HG03159 (cell line): Measurements from ENCODE around the gene TMEM108.

Experiments used
- ATAC-seq: cut with Tn5 transposase; IDR thresholded peaks from one replicate; pipeline ENCODE4 v1.9.1; 2021; ENCODE audit warnings: mild to moderate bottlenecking, moderate library complexity; ENCODE audit not compliant: unreplicated experiment

TMEM108 gene

DNA sequence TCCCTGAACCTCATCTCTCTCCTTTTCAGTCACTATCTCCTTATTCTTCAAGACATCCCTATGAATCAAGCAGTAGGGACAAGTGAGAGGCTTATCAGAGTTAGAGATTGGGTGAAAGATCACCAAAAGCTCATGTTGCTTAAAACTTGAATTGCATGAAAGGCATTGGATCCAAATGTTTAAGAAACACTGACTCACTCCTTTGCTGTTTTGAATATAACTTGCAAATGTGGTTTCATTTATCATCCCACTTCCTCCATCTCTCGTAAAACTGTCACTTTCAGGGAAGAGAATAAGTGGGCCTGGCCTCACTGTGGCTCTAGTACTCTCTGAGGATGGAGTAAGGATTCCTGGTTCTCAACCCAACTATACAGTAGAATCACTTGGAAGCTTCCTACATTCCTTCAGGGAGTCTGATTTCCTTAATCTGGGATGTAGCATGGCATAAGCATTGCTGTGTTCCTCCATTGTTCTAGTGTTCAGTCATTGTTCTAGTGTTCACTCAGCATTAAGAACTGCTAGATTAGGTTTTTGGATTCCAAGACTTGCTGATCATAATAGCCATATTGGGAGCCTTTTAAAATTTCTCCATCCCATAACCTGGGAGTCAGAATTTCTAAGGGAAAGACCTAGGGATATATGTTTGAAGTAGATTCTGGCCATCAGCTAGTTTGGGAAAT, 171.8 kb downstream of the TMEM108 start:
- ATAC-seq: no peak

DNA sequence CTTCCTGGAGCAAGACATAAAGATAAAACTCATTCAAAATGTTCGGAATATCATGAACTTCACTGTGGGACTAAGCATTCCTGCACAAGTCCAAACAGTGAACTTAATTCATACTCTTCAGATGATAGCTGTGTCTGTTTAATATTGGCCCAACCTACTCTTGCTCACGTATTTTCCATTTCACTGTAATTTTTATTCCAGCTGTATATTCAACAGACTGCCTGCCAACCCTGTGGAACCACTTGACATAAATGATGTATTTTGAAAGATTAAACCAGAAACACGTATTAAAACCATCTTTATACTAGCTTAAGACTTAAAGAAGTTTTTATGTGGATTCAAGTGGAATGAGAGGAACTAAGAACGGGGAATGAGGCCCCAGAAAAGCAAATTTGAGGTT, 172.5 kb downstream of the TMEM108 start:
- no peak for ATAC-seq

DNA sequence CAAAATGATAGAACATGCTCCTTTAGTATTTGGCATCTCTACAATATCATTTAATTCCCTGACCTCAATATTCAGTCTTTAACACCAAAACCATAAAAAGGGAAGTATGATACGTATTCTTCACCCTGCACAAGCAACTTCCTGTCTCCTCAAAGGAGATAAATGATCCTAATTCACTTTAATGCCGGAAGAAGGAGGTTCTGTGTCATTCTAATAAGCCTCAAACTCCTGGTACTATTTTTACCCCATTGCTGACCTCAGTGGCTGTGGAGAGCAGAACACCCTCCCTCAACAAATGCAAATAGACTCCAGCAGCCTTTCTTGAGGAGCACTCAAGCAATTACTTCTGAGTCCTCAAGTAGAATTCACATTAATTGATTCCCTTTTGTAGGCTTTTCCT, 173.3 kb downstream of the TMEM108 start:
- ATAC-seq: peak; percentile 99

DNA sequence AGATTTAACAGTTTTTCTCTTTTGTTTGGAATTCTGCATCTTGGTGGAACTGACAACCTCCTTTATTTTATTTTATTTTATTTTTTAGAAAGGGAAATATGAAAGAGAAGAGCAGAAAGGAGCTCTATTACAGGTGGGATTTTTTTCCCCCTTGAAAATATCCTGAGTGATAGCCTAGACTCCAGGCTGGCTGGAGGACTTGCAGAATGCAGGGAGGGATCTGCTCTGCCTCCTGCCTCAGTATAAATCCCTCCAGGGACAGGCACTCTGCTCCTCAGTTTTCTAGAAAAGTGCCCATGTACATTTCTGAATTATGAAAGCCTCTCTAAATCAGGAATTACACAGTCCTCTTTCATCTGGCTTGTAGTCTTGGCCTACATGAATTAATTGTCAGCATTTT, 173.7 kb downstream of the TMEM108 start:
- no peak for ATAC-seq

DNA sequence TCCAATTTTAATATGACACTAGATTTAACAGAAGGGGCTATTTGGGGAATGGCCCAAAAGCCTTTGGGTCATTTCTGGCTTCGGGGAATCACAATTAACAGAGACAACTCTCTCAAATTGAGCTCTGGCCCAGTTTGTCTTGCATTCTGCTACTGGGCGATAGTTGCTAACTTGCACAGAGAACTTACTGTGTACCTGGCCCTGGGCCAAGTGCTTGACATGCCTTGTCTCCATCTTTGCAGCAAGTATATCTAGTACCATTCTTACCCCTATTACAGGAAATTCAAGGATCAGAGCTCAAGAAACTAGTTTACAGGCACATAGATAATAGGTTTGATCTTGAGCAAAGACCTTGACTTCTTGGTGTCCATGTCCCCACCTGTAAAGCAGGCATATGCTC, 175.7 kb downstream of the TMEM108 start:
- ATAC-seq: no peak

DNA sequence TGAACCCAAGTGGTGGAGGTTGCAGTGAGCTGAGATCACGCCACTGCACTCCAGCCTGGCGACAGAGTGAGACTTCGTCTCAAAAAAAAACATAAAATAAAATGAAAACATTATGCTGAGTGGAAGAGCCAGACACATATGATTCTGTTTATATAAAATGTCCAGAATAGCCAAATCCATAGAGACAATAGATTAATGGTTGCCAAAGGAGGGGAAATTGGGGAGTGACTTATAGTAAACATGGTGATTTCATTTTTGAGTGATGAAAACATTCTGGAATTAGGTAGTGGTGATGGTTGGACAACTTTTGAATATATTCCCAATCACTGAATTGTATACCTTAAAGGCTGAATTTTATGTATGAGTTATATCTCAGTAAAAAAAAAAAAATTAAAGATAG, 189.6 kb downstream of the TMEM108 start:
- no peak for ATAC-seq

DNA sequence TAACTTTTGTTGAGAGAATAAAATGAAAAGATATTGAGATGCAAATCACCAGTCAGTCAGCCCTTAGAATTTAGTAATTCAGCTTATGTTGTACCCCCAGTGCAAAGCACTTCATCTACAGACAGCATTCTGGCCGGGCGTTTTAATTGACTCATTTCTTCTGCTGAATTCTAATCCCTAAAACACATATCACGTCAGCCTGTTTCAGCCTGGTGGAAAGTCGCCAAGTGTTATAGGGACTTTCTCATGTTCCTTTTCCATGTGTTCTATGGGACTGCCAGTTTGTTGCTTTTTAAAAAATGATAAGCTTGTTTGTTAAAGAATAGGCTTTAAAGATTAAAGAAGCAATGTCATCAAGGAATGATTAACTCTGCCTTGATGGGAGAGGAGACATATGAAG, 192.0 kb downstream of the TMEM108 start:
- no peak for ATAC-seq

DNA sequence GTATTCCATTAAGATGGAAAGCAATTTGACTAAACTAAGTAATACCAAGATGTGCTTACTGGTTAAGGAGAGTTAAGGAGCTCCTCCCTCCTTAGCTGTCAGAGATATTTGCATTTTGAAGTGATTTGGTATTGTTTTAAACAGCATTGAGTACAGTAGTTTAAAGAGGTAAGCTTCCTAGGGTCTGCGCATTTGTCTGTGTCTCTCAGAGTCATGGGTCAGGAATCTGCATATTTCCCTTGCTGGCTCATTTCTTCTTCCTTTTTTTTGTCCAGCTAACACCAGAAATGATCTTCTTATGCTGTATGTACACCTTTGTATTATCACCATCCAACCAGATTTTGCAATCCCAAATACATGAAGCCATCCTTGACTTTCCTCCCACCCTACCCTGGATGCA, 198.7 kb downstream of the TMEM108 start:
- no peak for ATAC-seq

DNA sequence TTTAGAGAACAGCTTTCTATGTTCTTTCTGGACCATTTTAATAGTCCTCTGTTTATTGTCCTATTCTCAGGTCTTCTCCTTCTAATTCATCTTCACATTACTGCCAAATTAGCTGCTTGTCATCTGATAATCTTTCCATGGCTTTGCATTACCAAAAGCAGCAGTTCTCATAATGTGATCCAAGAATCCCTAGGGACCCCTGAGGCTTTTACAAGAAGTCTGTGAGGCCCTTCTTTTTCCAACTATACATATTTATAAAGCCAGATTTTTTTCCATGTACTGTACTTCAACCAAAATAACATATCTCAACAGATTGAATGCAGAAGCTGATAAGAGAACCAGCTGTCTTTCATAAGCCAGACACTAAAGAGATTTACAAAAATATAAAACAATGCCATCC, 199.2 kb downstream of the TMEM108 start:
- ATAC-seq: no peak

DNA sequence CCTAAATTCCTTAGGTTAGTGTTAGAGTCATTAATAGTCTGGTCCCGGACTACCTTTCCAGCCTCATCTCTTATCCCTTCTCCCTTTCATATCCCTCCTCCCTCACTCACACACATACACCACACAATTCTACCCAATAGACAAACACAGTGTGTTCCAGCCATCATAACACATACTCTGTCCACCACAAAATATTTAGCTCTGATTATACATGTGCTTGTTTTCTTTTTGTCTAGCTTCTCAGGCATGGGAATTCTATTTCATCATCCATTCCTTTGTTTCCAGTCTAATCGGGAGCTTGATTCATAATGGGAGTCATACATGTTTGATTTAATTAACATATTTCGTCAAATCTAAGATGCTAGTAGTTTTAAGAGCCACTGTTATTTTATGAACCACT, 199.8 kb downstream of the TMEM108 start:
- ATAC-seq: no peak

DNA sequence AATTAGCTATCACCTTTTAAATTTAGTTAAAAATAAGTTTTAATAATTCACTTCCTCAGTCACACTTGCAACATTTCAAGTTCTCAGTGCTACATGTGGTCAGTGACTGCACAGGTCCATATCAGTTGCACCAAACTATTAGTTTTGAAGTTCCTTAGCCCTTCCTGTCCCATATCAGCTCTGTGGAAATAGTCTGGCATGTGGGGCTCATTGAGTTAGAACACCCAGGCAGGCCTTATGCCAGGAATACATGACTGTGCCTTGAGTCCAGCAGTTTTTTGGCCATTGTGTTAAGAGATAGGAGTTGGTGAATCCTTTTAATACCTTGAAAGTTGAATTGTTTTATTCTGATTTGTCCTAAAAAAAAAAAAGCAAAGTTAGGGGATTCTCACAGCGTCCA, 207.9 kb downstream of the TMEM108 start:
- no peak for ATAC-seq

DNA sequence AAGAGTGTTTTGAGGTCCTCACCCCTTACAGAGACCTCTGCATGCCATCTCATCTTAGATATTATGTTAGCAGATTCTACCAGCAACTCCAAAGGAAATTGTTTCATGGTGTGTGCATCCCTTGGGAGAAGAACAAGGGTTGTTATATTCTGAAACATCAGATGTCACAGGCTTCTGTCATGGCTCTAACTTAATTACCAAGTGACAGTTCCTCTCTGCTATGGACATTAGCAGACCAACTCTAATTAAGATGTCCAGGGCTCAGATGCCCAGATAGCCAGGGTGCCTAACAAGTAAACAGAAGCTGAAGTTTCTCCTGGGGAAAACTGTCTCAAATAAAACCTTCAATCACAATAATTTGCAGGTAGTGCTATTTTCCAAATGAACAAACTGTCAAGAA, 208.6 kb downstream of the TMEM108 start:
- no peak for ATAC-seq

DNA sequence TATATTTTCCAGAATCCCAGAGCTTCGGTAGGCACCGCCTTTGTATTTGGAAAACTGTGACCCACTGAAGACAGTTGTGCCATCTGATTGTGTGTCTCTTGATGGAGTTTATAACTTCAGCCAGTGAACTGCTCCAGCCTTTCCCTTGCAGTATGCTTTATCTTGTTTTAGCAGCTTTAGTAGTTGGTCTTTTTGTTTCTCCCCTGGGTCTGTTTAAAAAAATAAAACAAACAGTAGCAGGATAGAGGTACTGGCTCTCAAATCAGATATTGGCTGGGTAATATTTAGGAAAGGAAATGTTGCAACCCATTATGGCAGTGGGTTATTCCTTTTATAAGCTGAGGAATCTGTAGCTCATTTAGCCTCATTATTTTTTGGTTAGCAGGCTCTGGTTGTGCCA, 210.2 kb downstream of the TMEM108 start:
- ATAC-seq: no peak

DNA sequence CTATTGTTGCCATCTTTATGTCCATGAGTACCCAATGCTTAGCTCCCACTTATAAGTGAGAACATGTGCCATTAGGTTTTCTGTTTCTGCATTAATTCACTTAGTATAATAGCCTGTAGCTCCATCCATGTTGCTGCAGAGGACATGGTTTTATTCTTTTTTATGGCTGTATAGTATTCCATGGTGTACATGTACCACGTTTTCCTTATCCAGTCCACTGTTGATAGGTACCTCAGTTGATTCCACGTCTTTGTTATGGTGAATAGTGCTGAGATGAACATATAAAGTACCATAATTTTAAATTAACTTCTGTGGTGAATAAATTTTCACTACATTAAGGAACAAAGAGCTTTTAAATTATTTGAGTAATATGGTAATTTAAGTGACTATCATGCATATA, 211.3 kb downstream of the TMEM108 start:
- ATAC-seq: no peak

DNA sequence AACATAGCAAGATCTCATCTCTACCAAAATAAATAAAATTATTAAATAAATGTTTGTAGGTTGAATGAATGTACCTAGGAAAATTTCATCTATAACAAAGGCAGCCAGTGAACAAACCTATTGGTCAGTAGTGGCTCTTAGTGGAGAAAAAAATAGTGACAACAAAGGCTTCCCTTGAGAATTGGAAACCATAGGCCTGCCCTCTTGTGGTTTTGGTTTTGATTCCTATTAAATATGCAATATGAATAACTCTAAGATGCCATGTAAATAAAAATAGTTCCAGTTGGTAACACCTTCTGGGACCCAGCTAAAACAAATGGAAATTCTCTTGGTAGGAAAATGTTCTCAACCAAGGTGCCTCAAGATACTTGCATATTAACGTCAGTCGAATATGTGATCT, 216.0 kb downstream of the TMEM108 start:
- ATAC-seq: no peak

DNA sequence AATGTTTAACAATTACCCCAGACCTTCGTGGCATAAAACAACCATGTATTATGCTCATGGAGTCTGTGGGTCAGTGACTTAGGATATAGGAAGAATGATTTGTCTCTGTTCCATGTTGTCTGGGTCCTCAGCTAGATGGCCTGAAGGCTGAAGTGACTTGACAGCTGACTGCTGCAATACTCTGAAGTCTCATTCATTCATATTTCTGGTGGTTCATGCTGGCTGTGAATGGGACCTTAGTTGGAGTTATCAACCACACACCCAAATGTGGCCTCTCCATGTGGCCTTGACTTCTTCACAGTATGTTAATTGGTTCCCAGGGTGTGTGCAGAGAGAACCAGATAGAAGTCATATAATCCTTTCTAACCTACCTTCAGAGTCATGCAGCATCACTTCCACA, 216.5 kb downstream of the TMEM108 start:
- no peak for ATAC-seq

DNA sequence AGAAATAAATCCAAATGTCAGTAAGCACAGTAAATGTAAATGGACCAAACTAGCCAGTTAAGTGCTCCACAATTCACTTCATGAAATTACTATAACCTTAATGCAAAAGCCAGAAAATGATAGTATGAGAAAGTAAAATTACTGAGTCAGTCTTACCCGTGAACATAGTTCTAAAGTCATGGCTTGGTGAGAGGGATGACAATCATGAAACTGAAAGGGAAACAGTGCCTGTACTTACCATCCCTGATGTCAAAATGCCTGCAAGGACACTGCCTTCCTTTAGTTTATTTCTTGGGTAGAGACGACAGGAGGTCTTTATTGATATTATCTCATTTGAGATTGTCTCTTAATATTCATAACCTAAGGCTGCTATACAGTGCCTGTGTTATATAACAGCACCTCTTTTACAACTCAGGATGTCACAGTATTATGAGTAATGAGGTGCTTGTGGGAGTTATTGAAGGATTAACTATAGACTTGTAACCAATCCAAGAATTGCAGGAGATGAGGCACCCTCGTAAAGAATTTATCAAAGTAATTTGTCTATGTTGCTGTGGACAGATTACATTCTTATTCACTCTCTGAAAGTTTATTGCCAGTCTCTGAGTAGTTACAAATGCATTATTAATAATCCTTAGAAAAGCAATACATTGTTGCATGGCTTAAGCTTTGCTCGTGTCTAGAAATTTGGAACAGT, 218.7 kb downstream of the TMEM108 start:
- no peak for ATAC-seq

DNA sequence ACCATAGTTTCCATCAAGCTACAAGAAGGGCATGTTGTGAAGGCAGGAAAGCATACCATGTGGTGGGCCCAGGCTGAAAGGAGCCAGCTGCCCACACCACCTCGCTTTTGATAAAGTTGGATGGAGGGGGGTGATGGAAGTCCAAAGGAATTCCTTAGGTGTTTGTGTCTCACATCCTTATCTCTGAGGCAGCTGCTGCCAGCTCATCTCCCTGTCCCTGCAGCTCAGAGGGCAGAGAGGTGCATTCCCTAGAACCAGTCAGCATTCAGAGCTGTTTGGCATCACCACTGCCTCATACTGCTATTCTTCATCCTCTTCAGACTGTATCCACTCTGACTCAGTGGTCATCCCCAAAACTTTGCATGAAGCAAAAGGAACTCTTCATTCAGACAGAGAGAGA, 220.2 kb downstream of the TMEM108 start:
- no peak for ATAC-seq

DNA sequence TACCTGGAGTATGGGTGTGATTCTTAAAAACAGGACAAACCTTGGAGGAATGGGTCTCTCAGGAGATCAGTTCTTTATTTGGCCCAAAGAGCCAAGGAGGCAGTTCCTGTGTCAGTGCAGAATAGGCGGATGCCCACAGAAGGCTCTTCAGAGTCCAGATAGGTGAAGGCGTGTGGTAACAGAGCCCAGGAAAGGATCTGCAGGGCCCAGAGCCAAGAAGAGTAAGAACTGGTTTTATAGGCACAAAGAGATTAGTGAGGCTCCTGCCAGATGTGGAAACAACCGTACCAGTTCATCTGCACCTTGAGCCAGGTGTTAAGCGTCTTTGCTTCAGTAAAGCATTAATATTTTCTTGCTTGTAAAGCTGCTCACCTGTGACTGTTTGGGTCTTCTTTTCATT, 221.6 kb downstream of the TMEM108 start:
- no peak for ATAC-seq

DNA sequence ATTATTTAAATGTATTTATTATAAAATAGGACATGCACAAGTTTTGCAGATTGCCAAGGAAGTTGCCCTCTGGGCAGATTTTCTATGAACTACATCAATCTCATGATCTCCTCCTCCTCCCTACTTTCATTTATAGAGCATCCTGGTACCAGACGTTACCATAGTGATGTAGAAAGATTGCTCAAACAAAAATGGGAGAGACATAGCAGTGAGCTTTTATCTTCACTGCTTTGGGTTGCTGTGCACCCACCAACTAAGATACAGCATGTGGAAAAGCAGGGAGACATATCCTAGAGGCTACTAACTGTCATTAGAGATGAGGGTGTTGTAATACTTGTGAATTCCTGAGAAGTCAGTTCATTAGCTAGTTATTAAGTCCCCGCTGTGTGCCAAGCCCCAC, 224.1 kb downstream of the TMEM108 start:
- ATAC-seq: no peak

DNA sequence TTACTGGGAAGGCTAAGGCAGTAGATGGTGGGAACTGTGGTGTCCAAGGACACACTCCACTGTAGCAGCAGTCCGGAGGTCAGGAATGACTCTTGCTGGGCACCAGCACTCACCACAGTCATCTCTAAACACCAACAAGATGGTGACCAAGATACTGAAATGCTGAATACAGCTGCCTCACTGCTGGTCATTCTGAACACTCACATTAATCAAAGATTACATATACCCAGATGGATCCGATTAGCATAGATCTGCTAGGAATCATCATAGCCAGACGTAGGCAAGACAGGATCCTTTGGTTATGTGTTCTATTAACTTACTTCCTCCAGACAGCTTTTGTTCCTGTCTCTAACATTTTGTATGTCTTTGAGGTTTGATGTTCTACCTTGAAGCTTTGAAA, 226.7 kb downstream of the TMEM108 start:
- no peak for ATAC-seq

DNA sequence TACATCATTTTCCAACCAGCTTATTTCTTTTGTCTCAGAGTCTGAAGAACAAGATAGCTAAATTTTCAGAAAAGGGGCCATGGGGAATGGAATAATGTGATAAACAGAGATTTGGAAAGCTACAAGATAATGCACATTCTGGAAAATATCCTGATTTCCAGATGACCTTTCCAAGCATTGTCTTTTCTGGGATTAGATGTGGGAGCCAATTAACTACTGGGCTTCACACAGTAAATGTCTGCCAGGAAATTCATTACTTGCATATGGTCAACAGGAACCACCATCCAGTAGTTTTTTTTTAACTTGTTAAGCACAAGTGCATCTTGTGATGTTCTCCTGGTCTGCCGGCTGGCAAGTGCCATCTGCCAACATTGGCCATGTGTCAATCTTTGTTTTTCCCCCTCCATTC, 230.5 kb downstream of the TMEM108 start:
- ATAC-seq: no peak

DNA sequence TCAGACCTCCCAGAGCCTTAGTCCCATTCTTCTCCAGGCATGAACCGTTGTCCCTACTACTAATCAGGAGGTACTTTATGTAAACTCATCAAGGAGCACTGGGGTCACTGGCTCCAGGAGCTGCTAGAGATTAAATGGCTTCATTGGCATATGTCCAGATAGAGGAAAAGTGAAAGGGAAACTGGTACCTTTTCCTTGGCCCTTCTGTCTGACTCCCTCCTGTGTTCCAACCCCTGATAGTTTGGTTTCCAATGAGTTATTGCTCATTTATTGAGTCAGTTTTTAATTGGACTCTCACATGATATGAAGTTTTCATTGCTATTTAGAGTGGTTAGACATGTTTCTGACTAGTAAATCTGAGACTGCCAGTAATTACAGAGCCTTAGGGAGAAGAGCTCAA, 231.2 kb downstream of the TMEM108 start:
- ATAC-seq: no peak
